SU-DHL-6 (cell line): Measurements from ENCODE around the gene SETD1B.

Experiments
- CTCF ChIP-seq: fragments of 200-600 bp; sonication (generic); IDR thresholded peaks from one replicate; pipeline ENCODE4 v1.5.1; 2017; ENCODE audit warnings: antibody characterized with exemption, mild to moderate bottlenecking, low read length, moderate library complexity; ENCODE audit not compliant: insufficient read depth, poor library complexity, severe bottlenecking
- EZH2phosphoT487 ChIP-seq: fragments of 200-600 bp; sonication (generic), shearing (Covaris generic); conservative IDR thresholded peaks from 2 replicates; pipeline ENCODE4 v1.6.1; 2018; ENCODE audit warnings: mild to moderate bottlenecking, antibody characterized with exemption, low read length, moderate library complexity, mixed read lengths

GRCh38 chr12:121816925-121817647 is 13.3 kb downstream of the SETD1B start:
- TF ChIP-seq CTCF (no peak), EZH2phosphoT487 (no peak)
